NT2/D1 (cell line): Measurements from ENCODE around the gene FAM187B.
"Not testable (repeated sequence)": the region's sequence is repeated elsewhere in the genome, so short reads cannot be mapped to it uniquely, and the experiment has no call there.

Experiments used
- DNase-seq: peaks from one replicate; pipeline ENCODE4 v3.0.0-alpha.2; 2011; ENCODE audit warnings: low read depth, low spot score
- H3K27me3 ChIP-seq: 2 replicates; pipeline ENCODE4 v1.6.0; 2011; ENCODE audit warnings: mild to moderate bottlenecking; ENCODE audit not compliant: insufficient read length, insufficient read depth
- H3K36me3 ChIP-seq: 2 replicates; pipeline ENCODE4 v1.6.1; 2011; ENCODE audit warnings: mild to moderate bottlenecking, low read length, mixed read lengths; ENCODE audit not compliant: insufficient read depth, insufficient read length
- H3K4me1 ChIP-seq: 2 replicates; pipeline ENCODE4 v1.5.1; 2011; ENCODE audit not compliant: insufficient read depth, insufficient read length
- H3K4me3 ChIP-seq: 2 replicates; pipeline ENCODE4 v1.5.1; 2011; ENCODE audit warnings: low read depth; ENCODE audit not compliant: insufficient read length
- H3K9ac ChIP-seq: 2 replicates; pipeline ENCODE4 v1.6.0; 2011; ENCODE audit warnings: low read depth; ENCODE audit not compliant: insufficient read length
- H3K9me3 ChIP-seq: 2 replicates; pipeline ENCODE4 v1.5.1; 2011; ENCODE audit warnings: mild to moderate bottlenecking, low read length; ENCODE audit not compliant: insufficient read depth
- SUZ12 ChIP-seq: IDR thresholded peaks from 2 replicates; pipeline ENCODE4 v1.6.1; 2011; ENCODE audit not compliant: insufficient read length, insufficient read depth; ENCODE audit errors: extremely low read depth
- YY1 ChIP-seq: IDR thresholded peaks from 2 replicates; pipeline ENCODE4 v1.6.1; 2011; ENCODE audit not compliant: insufficient read length, insufficient read depth
- ZNF274 ChIP-seq: IDR thresholded peaks from 2 replicates; pipeline ENCODE4 v1.6.1; 2011; ENCODE audit warnings: mild to moderate bottlenecking, low read depth, low read length

Gene FAM187B

DNA sequence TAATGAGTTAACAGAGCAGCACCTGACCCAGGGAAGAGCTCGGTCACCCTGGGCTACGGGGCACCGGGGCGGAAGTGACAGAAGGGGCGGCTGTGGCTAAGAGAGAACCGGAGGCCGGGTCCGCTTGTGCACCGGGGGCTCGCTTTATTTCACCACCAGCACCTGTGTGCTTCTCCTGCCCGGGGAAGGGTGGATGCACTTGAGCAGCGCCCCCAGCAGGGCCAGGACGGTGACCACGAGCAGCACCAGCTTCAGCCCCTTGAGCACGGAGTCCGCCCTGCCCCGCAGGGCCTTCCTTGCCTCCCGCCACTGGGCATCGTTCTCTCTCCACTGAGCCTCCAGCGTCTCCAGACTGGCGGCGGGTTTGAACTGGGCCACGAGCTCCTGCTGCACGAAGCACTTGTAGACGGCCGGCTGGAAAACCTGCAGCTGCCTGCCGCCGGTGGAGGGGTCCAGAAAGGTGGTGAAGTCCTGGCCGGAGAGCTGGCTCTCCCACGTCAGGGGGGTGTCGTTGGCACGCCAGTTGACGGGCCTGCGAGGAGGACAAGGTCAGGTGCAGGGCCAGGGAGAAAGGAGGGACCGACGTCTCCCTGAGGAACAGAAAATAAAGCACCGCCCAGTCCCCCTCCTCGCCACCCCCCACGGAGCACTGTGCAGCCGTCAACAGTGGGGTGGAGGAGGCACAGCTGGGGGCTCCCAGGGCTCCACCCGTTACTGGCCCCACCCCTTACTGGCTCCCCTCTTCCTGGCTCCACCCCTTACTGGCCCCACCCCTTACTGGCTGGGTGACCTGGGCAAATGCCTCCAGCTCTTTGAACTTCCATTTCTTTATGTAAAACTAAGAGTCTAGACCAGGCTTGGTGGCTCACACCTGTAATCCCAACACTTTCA lies 3.6 kb downstream of the FAM187B start:
- Histone ChIP-seq H3K4me1 (no peaks in the 10 kb centered on the region), H3K36me3 (no peaks in the 10 kb centered on the region), H3K27me3 (no peaks in the 10 kb centered on the region), H3K9ac (no peak overlapping the region), H3K9me3 (peaks cover 20% of the 10 kb centered on the region; the same call in 1 of the 2 replicates), H3K4me3 (no peak overlapping the region)
- no peak for DNase-seq
- TF ChIP-seq ZNF274 (no peak), SUZ12 (no peak), YY1 (no peak)

DNA sequence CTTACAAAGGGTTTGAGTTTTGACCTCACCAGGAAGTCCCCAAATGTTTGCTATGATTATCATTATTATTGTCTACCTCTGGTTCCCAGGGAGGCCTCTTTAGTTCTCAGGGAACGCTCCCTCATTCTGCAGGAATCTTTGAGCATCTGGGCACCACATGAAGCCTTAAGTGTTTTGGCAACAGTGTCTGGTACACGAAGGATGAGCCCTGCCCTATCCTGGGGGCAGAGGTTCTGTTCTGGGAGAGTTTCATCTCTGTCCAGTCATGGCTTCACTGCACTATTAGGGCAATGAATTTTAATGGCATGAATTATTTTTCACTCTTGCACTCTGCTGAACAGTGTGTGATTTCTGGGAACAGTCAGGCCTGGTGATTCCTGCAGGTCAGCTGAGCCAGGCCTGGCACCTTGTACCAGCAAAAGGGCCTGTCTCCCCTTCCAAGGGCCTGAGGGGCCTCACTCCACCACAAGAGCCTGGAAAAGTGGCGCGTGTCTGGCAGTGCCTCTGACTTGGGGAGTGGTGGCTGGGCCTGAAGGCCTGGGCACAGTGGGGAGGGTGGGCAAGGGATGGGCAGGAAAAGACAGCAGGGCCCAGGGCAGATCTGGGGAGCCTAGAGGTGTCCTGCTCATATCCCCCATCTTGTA lies 4.6 kb downstream of the FAM187B start:
- Histone ChIP-seq H3K27me3 (no peaks in the 10 kb centered on the region), H3K36me3 (no peaks in the 10 kb centered on the region), H3K9me3 (peaks cover 28% of the 10 kb centered on the region; the same call in 1 of the 2 replicates), H3K4me3 (no peak overlapping the region), H3K9ac (no peak overlapping the region), H3K4me1 (no peaks in the 10 kb centered on the region)
- DNase-seq, result no peak
- TF ChIP-seq ZNF274 (no peak), YY1 (no peak), SUZ12 (no peak)

DNA sequence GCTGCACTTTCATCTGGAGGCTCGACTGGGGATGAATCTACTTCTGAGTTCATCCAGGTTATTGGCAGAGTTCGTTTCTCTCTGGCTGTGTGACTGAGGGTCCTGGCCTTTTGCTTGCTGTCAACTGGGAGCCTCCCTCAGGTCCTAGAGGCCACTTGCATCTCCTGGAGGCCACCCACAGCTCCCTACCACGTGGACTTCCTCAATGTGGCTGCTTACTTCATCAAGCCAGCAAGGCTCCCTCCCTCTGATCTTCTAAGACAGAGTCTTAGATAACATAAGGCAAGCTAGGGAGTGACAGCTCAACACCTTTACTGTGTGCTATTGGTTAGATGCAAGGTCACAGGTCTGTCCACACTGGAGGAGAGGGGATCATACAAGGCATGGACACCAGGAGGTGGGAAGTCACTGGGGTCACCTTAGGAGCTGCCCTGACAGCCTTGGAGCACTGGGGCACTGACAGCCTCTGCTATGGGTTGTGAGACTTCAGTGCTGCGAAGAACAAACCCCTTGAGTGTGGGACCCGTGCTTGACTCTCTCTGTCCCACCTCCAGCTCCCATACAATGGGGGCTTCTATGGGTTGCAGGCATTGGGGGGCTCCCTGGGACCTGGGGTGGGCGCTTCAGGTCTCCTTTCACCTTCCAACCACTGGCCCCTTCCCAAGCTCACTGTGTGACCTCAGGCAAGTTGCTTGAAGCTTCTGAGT lies 5.3 kb downstream of the FAM187B start:
- H3K36me3 ChIP-seq, result no peaks in the 10 kb centered on the region
- H3K9me3 ChIP-seq, result peaks cover 29% of the 10 kb centered on the region; the same call in 1 of the 2 replicates
- no peaks in the 10 kb centered on the region for H3K27me3 ChIP-seq
- DNase-seq, result no peak
- no peak overlapping the region for H3K4me3 ChIP-seq
- no peaks in the 10 kb centered on the region for H3K4me1 ChIP-seq
- no peak for TF ChIP-seq SUZ12
- TF ChIP-seq ZNF274, result no peak
- TF ChIP-seq YY1, result no peak
- no peak overlapping the region for H3K9ac ChIP-seq

DNA sequence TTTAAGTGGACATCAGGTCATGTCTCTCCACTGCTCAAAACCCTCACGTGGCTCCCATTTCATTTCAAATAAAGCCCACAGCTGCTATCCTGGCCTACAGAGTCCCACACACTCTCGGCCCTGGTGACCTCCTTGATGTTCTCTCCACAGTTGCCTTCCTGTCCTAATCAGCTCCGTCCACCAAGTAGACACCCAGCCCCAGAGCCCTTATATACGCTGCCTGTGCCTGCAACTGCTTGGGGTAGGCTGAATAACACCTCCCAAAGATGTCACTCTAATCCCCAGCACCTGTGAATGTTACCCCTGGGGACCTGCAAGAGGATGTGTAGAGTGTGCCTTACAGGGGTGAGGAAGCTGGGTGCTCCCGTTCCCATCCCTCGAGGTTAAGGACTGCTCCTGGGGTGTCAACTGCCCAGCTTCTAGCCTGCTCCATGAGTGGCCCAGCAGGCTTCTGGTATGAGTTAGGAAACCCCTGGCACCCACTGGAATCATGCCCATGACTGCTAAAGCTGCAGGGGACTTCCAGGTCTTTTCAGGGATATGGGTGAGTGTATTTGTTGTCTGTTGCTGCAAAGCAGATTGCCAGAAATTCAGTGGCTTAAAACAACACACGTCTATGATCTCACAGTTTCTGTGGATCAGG lies 6.0 kb downstream of the FAM187B start:
- H3K4me3 ChIP-seq, result no peak overlapping the region
- H3K9me3 ChIP-seq, result peaks cover 29% of the 10 kb centered on the region; the same call in 1 of the 2 replicates
- no peak for DNase-seq
- H3K4me1 ChIP-seq, result no peaks in the 10 kb centered on the region
- H3K9ac ChIP-seq, result no peak overlapping the region
- no peaks in the 10 kb centered on the region for H3K36me3 ChIP-seq
- no peaks in the 10 kb centered on the region for H3K27me3 ChIP-seq
- TF ChIP-seq YY1 (no peak), SUZ12 (no peak)

DNA sequence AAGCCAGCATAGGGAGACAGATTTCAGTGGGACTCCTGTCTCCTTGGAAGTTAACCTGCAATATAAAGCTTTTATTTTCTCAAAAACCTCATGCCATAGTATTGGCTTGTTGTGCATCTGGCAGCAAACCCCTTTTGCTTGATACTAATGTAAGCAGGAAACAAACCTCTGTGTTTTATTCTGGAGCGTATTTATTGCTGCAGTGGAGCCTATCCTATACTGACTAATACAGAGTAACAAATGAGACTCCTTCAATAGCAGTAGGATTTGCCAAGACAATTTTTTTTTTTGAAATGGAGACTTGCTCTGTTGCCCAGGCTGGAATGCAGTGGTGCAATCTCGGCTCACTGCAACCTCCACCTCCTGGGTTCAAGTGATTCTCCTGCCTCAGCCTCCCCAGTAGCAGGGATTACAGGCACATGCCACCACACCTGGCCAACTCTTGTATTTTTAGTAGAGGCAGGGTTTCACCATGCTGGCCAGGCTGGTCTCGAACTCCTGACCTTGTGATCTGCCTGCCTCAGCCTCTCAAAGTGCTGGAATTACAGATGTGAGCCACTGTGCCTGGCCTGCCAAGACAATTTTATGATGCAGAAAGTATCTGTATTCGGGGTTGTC lies 7.5 kb downstream of the FAM187B start:
- H3K36me3 ChIP-seq, H3K27me3 ChIP-seq, H3K4me3 ChIP-seq, H3K9ac ChIP-seq, DNase-seq, H3K4me1 ChIP-seq: not testable (repeated sequence)
- H3K9me3 ChIP-seq, result peaks cover 29% of the 10 kb centered on the region; the same call in 1 of the 2 replicates

DNA sequence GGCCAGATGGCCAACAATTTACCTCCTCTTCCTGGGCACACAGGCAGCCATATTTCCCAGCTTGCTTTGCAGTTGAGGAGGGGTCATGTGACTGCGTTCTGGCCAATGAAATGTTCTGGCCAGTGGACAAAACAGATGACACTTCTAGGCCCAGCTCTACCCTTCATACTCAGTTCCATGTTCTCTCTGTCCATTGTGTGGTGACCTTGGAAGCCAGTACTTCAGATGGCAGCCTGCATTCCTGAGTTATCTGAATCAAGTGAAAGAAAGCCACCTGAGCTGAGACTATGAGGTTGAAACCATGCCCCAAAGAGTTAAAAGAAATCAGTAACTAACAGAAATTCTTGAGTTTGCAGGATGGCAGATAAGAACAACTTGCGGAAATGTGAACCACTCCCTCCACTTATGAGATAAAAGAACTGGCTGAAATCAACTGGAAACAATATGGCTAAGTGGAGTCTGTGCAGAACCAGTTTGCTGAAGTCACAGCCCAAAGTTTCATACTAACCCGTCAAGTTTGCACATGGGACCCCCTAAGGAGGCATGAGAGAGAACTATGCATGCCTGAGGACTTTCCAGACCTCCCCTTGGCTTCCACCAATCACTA lies 8.1 kb downstream of the FAM187B start:
- no peaks in the 10 kb centered on the region for H3K36me3 ChIP-seq
- DNase-seq, result no peak
- no peak overlapping the region for H3K4me3 ChIP-seq
- no peak overlapping the region for H3K9ac ChIP-seq
- peaks cover 29% of the 10 kb centered on the region; the same call in 1 of the 2 replicates for H3K9me3 ChIP-seq
- H3K4me1 ChIP-seq, result no peaks in the 10 kb centered on the region
- H3K27me3 ChIP-seq, result no peaks in the 10 kb centered on the region
- TF ChIP-seq YY1 (no peak), ZNF274 (no peak)
